ENCODE measurements around the gene OR8J1.

DNA sequence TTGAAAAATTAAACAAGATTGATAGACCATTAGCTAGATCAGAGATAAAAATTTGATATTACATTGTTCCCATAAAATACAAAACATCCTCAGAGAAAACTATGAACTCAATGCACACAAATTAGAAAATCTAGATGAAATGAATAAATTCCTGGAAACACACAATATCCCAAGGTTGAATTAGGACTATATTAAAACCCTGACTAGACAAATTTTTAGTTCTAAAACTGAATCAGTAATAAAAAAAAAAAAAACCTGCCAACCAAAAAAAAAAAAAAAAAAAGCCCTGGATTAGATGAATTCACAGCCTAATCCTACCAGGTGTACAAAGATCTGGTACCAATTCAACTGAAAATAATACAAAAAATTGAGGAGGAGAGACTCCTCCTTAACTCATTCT lies 13.8 kb upstream of the OR8J1 start:
- no peak for TF ChIP-seq CTCF (IDR thresholded peaks at IDR 0.05)
- no peak for TF ChIP-seq POLR2A (IDR thresholded peaks at IDR 0.05)
- no peak for TF ChIP-seq POLR2AphosphoS5 (IDR thresholded peaks at IDR 0.05)
